ENCODE measurements around the gene PAX2.

- TF ChIP-seq CTCF (conservative IDR thresholded peaks at IDR 0.05) (no peak), EZH2 (IDR thresholded peaks at IDR 0.05; ENCODE audit: low read depth) (no peak)
Observed at GRCh38 chr10:100808876-100809275, 63.5 kb downstream of the PAX2 start.

All from PC-9 (cell line).